GM21717 (cell line): ENCODE data around the gene TMEM44.
"Not testable (repeated sequence)": the region's sequence is repeated elsewhere in the genome, so short reads cannot be mapped to it uniquely, and the experiment has no call there.

Experiments
- ATAC-seq: cut with Tn5 transposase; IDR thresholded peaks from one replicate; pipeline ENCODE4 v1.9.1; 2021; ENCODE audit warnings: mild to moderate bottlenecking, moderate library complexity; ENCODE audit not compliant: unreplicated experiment

TMEM44 gene

GRCh38 chr3:194559530-194559929 is 73.7 kb downstream of the TMEM44 start:
- ATAC-seq, result no peak

GRCh38 chr3:194556086-194557056 is 76.8 kb downstream of the TMEM44 start:
- ATAC-seq, result no peak

DNA sequence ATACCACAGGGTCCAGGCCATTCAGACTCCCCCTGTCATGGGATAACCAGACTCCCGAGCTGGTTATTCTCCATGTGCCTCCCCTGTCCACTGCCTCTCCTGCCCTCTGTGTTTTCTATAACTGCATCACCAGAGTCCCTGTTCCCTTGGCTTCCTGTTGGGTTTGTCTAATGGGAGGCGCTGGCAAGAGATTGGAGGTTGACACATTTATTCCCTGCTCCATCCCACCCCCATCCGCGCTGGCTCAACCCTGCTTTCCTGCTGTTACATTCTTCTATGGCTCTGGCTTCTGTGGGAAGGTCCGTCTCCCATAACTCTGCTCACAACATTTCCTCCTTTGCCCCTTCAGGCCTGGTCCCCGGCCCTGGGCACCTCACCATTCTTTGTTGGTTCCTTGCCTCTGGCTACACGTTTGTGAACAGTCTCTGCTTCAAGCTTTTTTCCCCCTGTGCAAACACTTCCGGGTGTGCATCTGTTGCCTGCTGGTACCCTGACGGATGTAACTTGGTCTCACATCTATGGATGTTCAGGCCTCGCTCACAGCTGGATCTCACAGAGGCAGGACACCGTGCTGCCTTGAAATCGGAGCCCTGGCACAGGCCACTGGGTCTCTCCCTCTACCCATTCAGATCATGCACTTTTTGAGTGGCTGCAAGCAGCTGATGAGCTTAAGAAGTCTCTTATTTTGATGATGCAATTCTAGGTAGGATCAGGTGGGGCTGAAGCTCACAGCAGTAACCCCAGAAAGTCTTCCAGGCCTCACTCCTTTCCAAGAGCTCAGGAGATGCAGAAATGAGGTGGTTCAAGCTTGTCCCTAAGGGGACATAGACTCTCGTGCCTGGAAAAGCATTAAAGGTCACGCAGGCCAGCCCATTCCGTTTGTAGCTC is 77.8 kb downstream of the TMEM44 start:
- ATAC-seq, result no peak

- ATAC-seq, result no peak
These were observed 78.6 kb downstream of the TMEM44 start for GRCh38 chr3:194554473-194555123.

- no peak for ATAC-seq
These were observed 80.8 kb downstream of the TMEM44 start for GRCh38 chr3:194552327-194552949.

- ATAC-seq, result no peak
These were observed 83.4 kb downstream of the TMEM44 start for GRCh38 chr3:194549853-194550252.

DNA sequence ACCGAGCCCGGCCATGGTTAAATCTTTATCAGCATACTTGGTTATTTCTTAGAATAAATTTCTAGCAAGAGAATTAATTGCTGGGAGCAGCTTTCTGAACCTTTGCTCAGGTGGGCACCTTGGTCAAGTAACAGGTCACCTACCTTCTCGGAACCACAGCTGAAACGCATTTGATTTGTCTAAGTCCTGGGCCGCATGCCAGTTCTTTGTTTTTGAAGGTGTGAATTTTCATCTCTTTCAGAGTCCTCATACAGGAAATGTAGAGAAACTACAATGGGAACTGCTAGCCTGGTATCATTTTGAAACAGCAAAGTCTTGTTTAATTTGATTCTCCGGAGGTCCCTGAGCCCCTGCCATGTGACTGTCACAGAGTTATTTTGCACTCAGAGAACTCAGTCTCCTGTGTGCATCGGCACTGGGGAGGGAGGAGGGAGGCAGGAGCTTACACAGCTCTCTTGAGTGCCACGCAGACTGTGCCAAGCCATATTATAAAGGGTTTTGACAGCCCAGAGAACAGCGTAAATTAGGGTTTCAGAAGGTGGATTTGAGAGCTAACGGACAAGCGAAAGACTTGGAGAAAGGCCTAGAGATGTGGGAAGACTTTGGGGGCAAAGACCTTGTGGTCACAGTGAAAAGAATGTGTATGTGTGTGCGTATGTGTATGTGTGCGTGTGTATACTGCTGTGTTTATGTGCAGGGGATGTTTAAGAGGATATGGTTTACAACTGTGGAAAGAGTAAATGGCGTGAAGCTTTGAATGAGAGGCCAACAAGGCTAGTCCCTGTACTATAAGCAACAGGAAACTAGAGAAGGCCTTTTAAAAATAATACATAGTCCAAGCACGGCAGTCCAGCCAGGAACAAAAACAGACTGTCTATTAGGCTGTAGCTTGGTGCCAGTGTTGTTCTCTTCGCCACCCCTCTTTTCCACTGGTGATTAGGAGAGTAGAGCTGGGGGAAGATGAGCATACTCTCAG is 84.6 kb downstream of the TMEM44 start:
- ATAC-seq, result no peak

DNA sequence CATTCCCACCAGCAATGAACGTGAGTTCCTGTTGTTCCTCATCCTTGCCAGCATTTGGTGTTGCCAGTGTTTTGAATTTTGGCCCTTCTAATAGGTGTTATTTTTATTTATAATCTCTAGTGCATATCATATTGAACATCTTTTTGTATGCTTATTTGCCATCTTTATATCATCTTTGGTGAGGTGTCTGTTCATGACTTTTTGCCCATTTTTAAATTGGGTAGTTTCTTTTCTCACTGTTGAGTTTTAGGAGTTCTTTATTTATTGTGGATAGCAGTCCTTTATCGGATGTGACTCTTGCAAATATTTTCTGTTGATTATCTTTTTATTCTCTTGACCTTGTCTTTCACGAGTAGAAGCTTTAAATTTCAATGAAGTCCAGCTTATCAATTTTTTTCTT is 86.2 kb downstream of the TMEM44 start:
- no peak for ATAC-seq

- ATAC-seq, result not testable (repeated sequence)
These were observed 87.7 kb downstream of the TMEM44 start for GRCh38 chr3:194545538-194545937.

DNA sequence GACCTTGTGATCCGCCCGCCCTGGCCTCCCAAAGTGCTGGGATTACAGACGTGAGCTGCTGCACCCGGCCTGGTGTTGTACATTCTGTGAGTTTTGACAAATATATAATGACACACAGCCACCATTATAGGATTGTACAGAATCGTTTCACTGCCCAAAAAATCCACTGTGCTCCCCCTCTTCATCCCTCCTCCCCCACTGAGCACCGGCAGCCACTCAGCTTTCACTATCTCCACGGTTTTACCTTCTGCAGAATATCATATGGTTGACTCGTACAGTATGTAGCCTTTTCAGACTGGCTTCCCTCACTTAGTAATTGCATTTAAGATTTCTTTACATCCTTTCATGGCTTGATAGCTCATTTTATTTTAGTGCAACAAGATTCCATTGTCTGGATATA is 89.7 kb downstream of the TMEM44 start:
- no peak for ATAC-seq

- no peak for ATAC-seq
These were observed 91.7 kb downstream of the TMEM44 start for GRCh38 chr3:194541483-194541882.

DNA sequence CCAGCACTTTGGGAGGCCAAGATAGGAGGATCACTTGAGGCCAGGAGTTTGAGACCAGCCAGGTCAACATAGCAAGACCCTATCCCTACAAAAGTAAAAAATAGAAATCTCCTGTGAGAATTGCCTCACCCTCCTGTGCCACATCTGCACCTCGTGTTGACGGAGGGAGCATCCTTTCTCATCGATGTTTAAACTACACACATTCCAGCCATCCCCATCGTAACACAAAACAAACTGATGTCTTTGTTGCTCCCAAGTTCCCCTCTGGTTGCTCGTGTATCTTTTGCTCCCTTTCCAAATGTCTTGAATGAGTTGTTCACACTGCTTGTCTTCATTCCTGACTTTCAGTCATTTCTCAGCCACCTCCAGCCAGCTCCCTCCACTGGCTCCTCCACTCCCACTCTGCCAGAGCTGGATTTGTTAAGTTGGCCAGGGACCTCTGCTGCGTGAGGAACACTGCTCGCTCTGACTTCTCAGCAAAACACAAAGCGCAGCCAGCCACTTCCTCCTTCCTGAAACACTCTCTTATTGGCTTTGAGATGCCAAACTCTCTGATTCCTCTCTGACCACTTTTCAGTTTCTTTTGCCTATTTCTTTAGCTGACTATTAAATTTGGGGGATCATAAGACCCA is 92.8 kb downstream of the TMEM44 start:
- no peak for ATAC-seq

- no peak for ATAC-seq
These were observed 93.7 kb downstream of the TMEM44 start for GRCh38 chr3:194539498-194539897.

DNA sequence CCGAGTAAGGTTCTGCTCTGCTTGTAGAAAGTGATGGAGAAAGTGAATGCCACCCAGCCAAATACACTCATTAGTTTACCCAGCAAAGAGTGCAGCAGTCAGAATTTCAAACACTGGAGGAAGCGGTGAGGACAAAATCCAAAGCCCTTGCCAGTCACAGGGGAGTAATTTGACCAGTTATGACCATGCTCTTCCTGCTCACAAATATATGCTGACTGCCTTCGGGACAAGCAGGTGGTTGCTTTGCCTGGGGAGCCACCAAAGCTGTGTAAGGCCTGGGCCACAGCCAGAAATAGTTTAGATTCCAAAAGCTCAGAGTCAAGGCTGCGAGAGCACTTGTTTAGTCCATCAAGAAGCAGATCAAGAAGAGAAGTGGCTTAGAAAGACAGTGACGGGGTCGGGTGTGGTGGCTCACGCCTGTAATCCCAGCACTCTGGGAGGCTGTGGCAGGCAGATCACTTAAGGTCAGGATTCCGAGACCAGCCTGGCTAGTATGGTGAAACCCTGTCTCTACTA is 95.4 kb downstream of the TMEM44 start:
- ATAC-seq, result no peak
